B cell (primary cell): ENCODE results near the gene TYSND1.

ENCODE experiments used
- EZH2 ChIP-seq: IDR thresholded peaks from 2 replicates; pipeline ENCODE4 v1.6.1; 2012; ENCODE audit warnings: borderline replicate concordance, low read depth, mild to moderate bottlenecking, moderate library complexity, low read length; ENCODE audit not compliant: insufficient read depth, poor library complexity, severe bottlenecking
- TF ChIP-seq, protein P1 (sequence below): fragments of 200-600 bp; IDR thresholded peaks from one replicate; pipeline ENCODE4 v1.8.0; 2022; ENCODE audit warnings: antibody characterized with exemption, mild to moderate bottlenecking

GRCh38 chr10:70090951-70091350 is 55.5 kb downstream of the TYSND1 start:
- TF ChIP-seq, protein P1, sequence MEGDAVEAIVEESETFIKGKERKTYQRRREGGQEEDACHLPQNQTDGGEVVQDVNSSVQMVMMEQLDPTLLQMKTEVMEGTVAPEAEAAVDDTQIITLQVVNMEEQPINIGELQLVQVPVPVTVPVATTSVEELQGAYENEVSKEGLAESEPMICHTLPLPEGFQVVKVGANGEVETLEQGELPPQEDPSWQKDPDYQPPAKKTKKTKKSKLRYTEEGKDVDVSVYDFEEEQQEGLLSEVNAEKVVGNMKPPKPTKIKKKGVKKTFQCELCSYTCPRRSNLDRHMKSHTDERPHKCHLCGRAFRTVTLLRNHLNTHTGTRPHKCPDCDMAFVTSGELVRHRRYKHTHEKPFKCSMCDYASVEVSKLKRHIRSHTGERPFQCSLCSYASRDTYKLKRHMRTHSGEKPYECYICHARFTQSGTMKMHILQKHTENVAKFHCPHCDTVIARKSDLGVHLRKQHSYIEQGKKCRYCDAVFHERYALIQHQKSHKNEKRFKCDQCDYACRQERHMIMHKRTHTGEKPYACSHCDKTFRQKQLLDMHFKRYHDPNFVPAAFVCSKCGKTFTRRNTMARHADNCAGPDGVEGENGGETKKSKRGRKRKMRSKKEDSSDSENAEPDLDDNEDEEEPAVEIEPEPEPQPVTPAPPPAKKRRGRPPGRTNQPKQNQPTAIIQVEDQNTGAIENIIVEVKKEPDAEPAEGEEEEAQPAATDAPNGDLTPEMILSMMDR: no peak
- no peak for TF ChIP-seq EZH2
